K562 (cell line): ENCODE measurements around the gene JUND. TPM values are rescaled to one million over a fixed set of nuclear protein-coding genes. Genes with fewer than 3 reads are reported as not detected.
A peak's percentile ranks its signal among the peaks of the same experiment; 100 is the strongest.

Experiments used
- BHLHE40 ChIP-seq: IDR thresholded peaks from 2 replicates; pipeline ENCODE4 v1.6.1; 2011; ENCODE audit warnings: low read length, improper control_type of control experiment
- BRF2 ChIP-seq: IDR thresholded peaks from 3 replicates; pipeline ENCODE4 v1.6.1; 2011; ENCODE audit warnings: borderline replicate concordance, mild to moderate bottlenecking; ENCODE audit not compliant: insufficient read length, insufficient read depth
- FOXK2 ChIP-seq, 2 experiments: fragments of 450-650 bp; IDR thresholded peaks in 1 of 2; conservative IDR thresholded peaks in 1 of 2; 2 replicates each; pipeline ENCODE4 v1.6.1; 2016; ENCODE audit warnings: low read depth in 2 of 2, mild to moderate bottlenecking in 1 of 2
- HLTF ChIP-seq: fragments of 450-650 bp; IDR thresholded peaks from 2 replicates; pipeline ENCODE4 v1.6.1; 2016
- HOXB6 ChIP-seq: fragments of 250-450 bp; sonication (Bioruptor Pico); IDR thresholded peaks from 2 replicates; pipeline ENCODE4 v1.5.1; 2022; ENCODE audit warnings: mild to moderate bottlenecking, borderline replicate concordance
- ID3 ChIP-seq, 2 experiments: fragments of 250-450 bp in 1 of 2; fragments of 450-650 bp in 1 of 2; sonication (Bioruptor Pico) in 1 of 2; IDR thresholded peaks; 2 replicates each; pipeline versions ENCODE4 v1.6.1 to v1.8.0; 2016 to 2021; ENCODE audit warnings: mild to moderate bottlenecking in 2 of 2, moderate library complexity in 2 of 2, missing compliant biosample characterization in 1 of 2, missing genetic modification characterization in 1 of 2
- KAT7 ChIP-seq: sonication (generic); formaldehyde crosslinking; IDR thresholded peaks from 2 replicates; pipeline ENCODE4 v1.8.0; 2022; ENCODE audit warnings: missing genetic modification reagents, mild to moderate bottlenecking, borderline replicate concordance
- MCM2 ChIP-seq: fragments of 450-650 bp; IDR thresholded peaks from 2 replicates; pipeline ENCODE4 v1.6.1; 2017; ENCODE audit warnings: low read depth, mild to moderate bottlenecking
- MCM5 ChIP-seq: fragments of 450-650 bp; IDR thresholded peaks from 2 replicates; pipeline ENCODE4 v1.6.1; 2016; ENCODE audit warnings: low read depth
- NR3C1 ChIP-seq: sonication (generic); formaldehyde crosslinking; IDR thresholded peaks from 2 replicates; pipeline ENCODE4 v1.8.1; 2022; ENCODE audit warnings: missing genetic modification reagents
- PRMT5 ChIP-seq: sonication (generic); formaldehyde crosslinking; IDR thresholded peaks from 2 replicates; pipeline ENCODE4 v1.5.0; 2020; ENCODE audit warnings: missing genetic modification reagents
- RAD21 ChIP-seq, 2 experiments: fragments of 250-450 bp in 1 of 2; fragments of 450-650 bp in 1 of 2; sonication (Bioruptor Pico) in 1 of 2; formaldehyde crosslinking in 1 of 2; IDR thresholded peaks in 1 of 2; conservative IDR thresholded peaks in 1 of 2; 2 replicates each; pipeline versions ENCODE4 v1.4.0 to v1.8.0; 2020 to 2022; ENCODE audit warnings: mild to moderate bottlenecking in 2 of 2, moderate library complexity in 1 of 2
- RBBP5 ChIP-seq: fragments of 200-600 bp; sonication (generic); IDR thresholded peaks from 2 replicates; pipeline ENCODE4 v1.6.1; 2012; ENCODE audit warnings: borderline replicate concordance, mild to moderate bottlenecking, low read length, control low read depth, inconsistent platforms; ENCODE audit not compliant: insufficient read depth, poor library complexity, severe bottlenecking
- SFPQ ChIP-seq: fragments of 200-400 bp; formaldehyde crosslinking; IDR thresholded peaks from 2 replicates; pipeline ENCODE4 v1.6.1; 2017; ENCODE audit warnings: mild to moderate bottlenecking, low read depth, low read length, moderate library complexity
- SMC3 ChIP-seq: conservative IDR thresholded peaks from 2 replicates; pipeline ENCODE4 v1.6.1; 2011; ENCODE audit warnings: low read depth, low read length, improper control_type of control experiment; ENCODE audit not compliant: insufficient read depth
- TAF15 ChIP-seq: fragments of 200-400 bp; formaldehyde crosslinking; IDR thresholded peaks from 2 replicates; pipeline ENCODE4 v1.6.1; 2017; ENCODE audit warnings: mild to moderate bottlenecking, low read depth, low read length, moderate library complexity
- ZNF592 ChIP-seq: fragments of 450-650 bp; IDR thresholded peaks from 2 replicates; pipeline ENCODE4 v1.6.1; 2017; ENCODE audit warnings: antibody characterized with exemption, mild to moderate bottlenecking
- ZZZ3 ChIP-seq: fragments of 450-650 bp; IDR thresholded peaks from 2 replicates; pipeline ENCODE4 v1.6.1; 2016; ENCODE audit warnings: antibody characterized with exemption, mild to moderate bottlenecking, moderate library complexity
- polyA plus RNA-seq, 8 experiments: library from polyadenylated mRNA; depleted of rRNA in 4 of 8; stranded (reverse) in 5 of 8; unstranded in 3 of 8; fragments of >200 nt; fragmentation: Nextera tagmentation in 2 of 8; fragmentation: Illumina TruSeq in 1 of 8; extraction: Ambion mirVana in 2 of 8; extraction: Trizol in 1 of 8; gene quantifications; 2 replicates each; pipeline versions ENCODE4 v1.2.1 to v1.2.3, GENCODE V29; 2011 to 2014; ENCODE audit warnings: inconsistent platforms in 1 of 8, missing spikeins in 1 of 8
- total RNA-seq, 7 experiments: library from RNA; depleted of rRNA in 6 of 7; stranded (reverse); fragments of >200 nt in 6 of 7; fragmentation: Illumina TruSeq in 2 of 7; extraction: Trizol in 2 of 7; gene quantifications; 2 replicates each; pipeline versions ENCODE4 v1.2.1 to v1.2.3, GENCODE V29; 2011 to 2021; ENCODE audit warnings: low replicate concordance in 1 of 7

The JUND gene
- total and polyA plus RNA-seq, 9 of the 15 experiments (the other 6 are each of a cell fraction or from before 2014, with no cell fraction given), result 6.4 to 286 (median 42.3) TPM

GRCh38 chr19:18233224-18233825 lies 48.1 kb downstream of the JUND start (continued):
- no peak for TF ChIP-seq SMC3
- TF ChIP-seq MCM5, result no peak
- no peak for TF ChIP-seq HLTF
- TF ChIP-seq BRF2, result no peak
- TF ChIP-seq RBBP5, result no peak
- TF ChIP-seq BHLHE40, result no peak
- no peak for TF ChIP-seq ID3 (CRISPR knock-in tag; IDR thresholded peaks at IDR 0.05)
- peak; percentile 80; the same call in 1 of the 2 replicates for TF ChIP-seq ID3 (tag; IDR thresholded peaks at IDR 0.05)
- peak; percentile 95 for TF ChIP-seq NR3C1
- TF ChIP-seq MCM2, result no peak
- TF ChIP-seq ZZZ3, result no peak; the same call in 1 of the 2 replicates
- no peak for TF ChIP-seq HOXB6 (CRISPR knock-in tag)
- TF ChIP-seq SFPQ, result no peak
- no peak for TF ChIP-seq RAD21 (CRISPR knock-in tag; conservative IDR thresholded peaks at IDR 0.05 in 1 of 2, IDR thresholded peaks at IDR 0.05 in 1 of 2)
- no peak for TF ChIP-seq ZNF592
- 0 out of 2 replicates have a peak, but pooled peaks have one; percentile 64 for TF ChIP-seq KAT7 (CRISPR knock-in tag)
- no peak for TF ChIP-seq TAF15
- TF ChIP-seq FOXK2 (conservative IDR thresholded peaks at IDR 0.05 in 1 of 2, IDR thresholded peaks at IDR 0.05 in 1 of 2; ENCODE audit: low read depth in 2 of 2), result no peak
- peak; percentile 95 for TF ChIP-seq PRMT5 (CRISPR knock-in tag)
